ENCODE results near the gene TOX2. TPM values are rescaled to one million over a fixed set of nuclear protein-coding genes. Genes with fewer than 3 reads are reported as not detected.

TOX2 gene
- polyA plus RNA-seq, 3 donors: 0.39 to 0.56 (median 0.47) TPM

- TF ChIP-seq, protein P1, sequence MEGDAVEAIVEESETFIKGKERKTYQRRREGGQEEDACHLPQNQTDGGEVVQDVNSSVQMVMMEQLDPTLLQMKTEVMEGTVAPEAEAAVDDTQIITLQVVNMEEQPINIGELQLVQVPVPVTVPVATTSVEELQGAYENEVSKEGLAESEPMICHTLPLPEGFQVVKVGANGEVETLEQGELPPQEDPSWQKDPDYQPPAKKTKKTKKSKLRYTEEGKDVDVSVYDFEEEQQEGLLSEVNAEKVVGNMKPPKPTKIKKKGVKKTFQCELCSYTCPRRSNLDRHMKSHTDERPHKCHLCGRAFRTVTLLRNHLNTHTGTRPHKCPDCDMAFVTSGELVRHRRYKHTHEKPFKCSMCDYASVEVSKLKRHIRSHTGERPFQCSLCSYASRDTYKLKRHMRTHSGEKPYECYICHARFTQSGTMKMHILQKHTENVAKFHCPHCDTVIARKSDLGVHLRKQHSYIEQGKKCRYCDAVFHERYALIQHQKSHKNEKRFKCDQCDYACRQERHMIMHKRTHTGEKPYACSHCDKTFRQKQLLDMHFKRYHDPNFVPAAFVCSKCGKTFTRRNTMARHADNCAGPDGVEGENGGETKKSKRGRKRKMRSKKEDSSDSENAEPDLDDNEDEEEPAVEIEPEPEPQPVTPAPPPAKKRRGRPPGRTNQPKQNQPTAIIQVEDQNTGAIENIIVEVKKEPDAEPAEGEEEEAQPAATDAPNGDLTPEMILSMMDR (IDR thresholded peaks at IDR 0.05): no peak
- H3K9ac ChIP-seq (ENCODE audit: insufficient read depth, low read length, poor library complexity, severe bottlenecking): no peak overlapping the region
- H4K20me1 ChIP-seq (ENCODE audit: insufficient read depth, low read length): no peaks in the 10 kb centered on the region
- H3K4me1 ChIP-seq (ENCODE audit: control insufficient read depth in 1 of 2, insufficient read depth in 2 of 2, low read length in 2 of 2): no peaks in the 10 kb centered on the region
- no peak overlapping the region for H2AFZ ChIP-seq (ENCODE audit: insufficient read depth, low read depth, low read length, poor library complexity, severe bottlenecking)
- peaks cover 4 to 6% of the 10 kb centered on the region in 2 donors for H3K27me3 ChIP-seq (ENCODE audit: control insufficient read depth in 2 of 2, insufficient read depth in 2 of 2, low read length in 2 of 2)
- no peak overlapping the region for H3K4me2 ChIP-seq (replicated peaks; ENCODE audit: extremely low read depth, low read length, poor library complexity, severe bottlenecking)
- no peaks in the 10 kb centered on the region for H3K79me2 ChIP-seq (ENCODE audit: insufficient read depth, low read length)
- no peaks in the 10 kb centered on the region for H3K9me3 ChIP-seq (replicated peaks in 1 of 2; ENCODE audit: control insufficient read depth in 1 of 2, insufficient read depth in 1 of 2, low read length in 2 of 2)
- no peak overlapping the region for H3K4me3 Mint-ChIP-seq
- no peaks in the 10 kb centered on the region for H3K36me3 Mint-ChIP-seq
- DNase-seq: no peak
- no peak overlapping the region for H3K4me3 ChIP-seq (replicated peaks in 1 of 3; ENCODE audit: low read depth in 2 of 3, low read length in 3 of 3)
- intact Hi-C loops (cut with micrococcal nuclease): loop anchor here in 1 of 2 donors (10.0 kb wide), 1 partner anchor 59 kb away; no protein-coding TSS in a partner anchor
- no peaks in the 10 kb centered on the region for H3K4me1 Mint-ChIP-seq
- H3K9me3 Mint-ChIP-seq: peaks cover 0 to 5% (median 0%) of the 10 kb centered on the region in 7 donors
- no peaks in the 10 kb centered on the region for H3K36me3 ChIP-seq (replicated peaks in 1 of 2; ENCODE audit: control insufficient read depth in 1 of 2, insufficient read depth in 2 of 2, low read length in 2 of 2)
- H3K27ac ChIP-seq (ENCODE audit: low read depth in 1 of 2, low read length in 2 of 2): no peak overlapping the region
- H3K27ac Mint-ChIP-seq: no peak overlapping the region
- H3K27me3 Mint-ChIP-seq (ENCODE audit: low read depth in 3 of 3): peaks cover 12 to 28% (median 17%) of the 10 kb centered on the region in 3 donors
These were observed 81.0 kb downstream of the TOX2 start for GRCh38 chr20:43995645-43996044.

GRCh38 chr20:43996240-43996930, 81.7 kb downstream of the TOX2 start:
- H3K9me3 ChIP-seq (replicated peaks in 1 of 2; ENCODE audit: control insufficient read depth in 1 of 2, insufficient read depth in 1 of 2, low read length in 2 of 2): no peaks in the 10 kb centered on the region
- no peaks in the 10 kb centered on the region for H3K79me2 ChIP-seq (ENCODE audit: insufficient read depth, low read length)
- H3K4me1 ChIP-seq (ENCODE audit: control insufficient read depth in 1 of 2, insufficient read depth in 2 of 2, low read length in 2 of 2): no peaks in the 10 kb centered on the region
- H3K9ac ChIP-seq (ENCODE audit: insufficient read depth, low read length, poor library complexity, severe bottlenecking): no peak overlapping the region
- no peak overlapping the region for H3K27ac ChIP-seq (ENCODE audit: low read depth in 1 of 2, low read length in 2 of 2)
- H3K36me3 ChIP-seq (replicated peaks in 1 of 2; ENCODE audit: control insufficient read depth in 1 of 2, insufficient read depth in 2 of 2, low read length in 2 of 2): no peaks in the 10 kb centered on the region
- no peaks in the 10 kb centered on the region for H3K4me1 Mint-ChIP-seq
- no peak overlapping the region for H3K4me2 ChIP-seq (replicated peaks; ENCODE audit: extremely low read depth, low read length, poor library complexity, severe bottlenecking)
- no peaks in the 10 kb centered on the region for H3K36me3 Mint-ChIP-seq
- H3K27me3 Mint-ChIP-seq (ENCODE audit: low read depth in 3 of 3): peaks cover 12 to 30% (median 17%) of the 10 kb centered on the region in 3 donors
- WGBS (ENCODE audit: insufficient coverage): 96% methylated on average over 5 of the region's 7 CpGs
- H4K20me1 ChIP-seq (ENCODE audit: insufficient read depth, low read length): no peaks in the 10 kb centered on the region
- TF ChIP-seq, protein P1 (IDR thresholded peaks at IDR 0.05): no peak
- intact Hi-C loops (cut with micrococcal nuclease): loop anchor here in 1 of 2 donors (10.0 kb wide), 1 partner anchor 58 kb away; no protein-coding TSS in a partner anchor
- H2AFZ ChIP-seq (ENCODE audit: insufficient read depth, low read depth, low read length, poor library complexity, severe bottlenecking): no peak overlapping the region
- H3K27me3 ChIP-seq (ENCODE audit: control insufficient read depth in 2 of 2, insufficient read depth in 2 of 2, low read length in 2 of 2): peaks cover 4 to 6% of the 10 kb centered on the region in 2 donors
- no peak overlapping the region for H3K4me3 Mint-ChIP-seq
- H3K9me3 Mint-ChIP-seq: peaks cover 0 to 5% (median 0%) of the 10 kb centered on the region in 7 donors
- no peak overlapping the region for H3K4me3 ChIP-seq (replicated peaks in 1 of 3; ENCODE audit: low read depth in 2 of 3, low read length in 3 of 3)
- no peak for DNase-seq
- no peak overlapping the region for H3K27ac Mint-ChIP-seq
